HEK293 (cell line): ENCODE results near the gene DIDO1.
A peak's percentile ranks its signal among the peaks of the same experiment; 100 is the strongest.

Experiments
- CTCF ChIA-PET: fragments of 350-600 bp; formaldehyde crosslinking; extraction: SDS; loops from one replicate; lab custom pipeline; 2021; ENCODE audit warnings: antibody characterized with exemption; lab: Yijun Ruan, JAX
- POLR2A ChIA-PET: fragments of 300-600 bp; formaldehyde crosslinking; extraction: SDS; loops from one replicate; lab custom pipeline; 2020; ENCODE audit warnings: antibody characterized with exemption, inconsistent platforms; lab: Yijun Ruan, JAX
- H3K27ac ChIP-seq: fragments of 200-500 bp; sonication (Bioruptor generic); 2 replicates; pipeline ENCODE4 v1.5.1; 2014; ENCODE audit warnings: low read depth, low read length, control low read depth, inconsistent platforms; ENCODE audit errors: extremely low read depth
- H3K36me3 ChIP-seq, 2 experiments: fragments of 200-500 bp in 1 of 2; sonication (Bioruptor generic) in 1 of 2; 1 replicate in 1 of 2; 2 replicates in 1 of 2; pipeline ENCODE4 v1.5.1; 2014 to 2017; ENCODE audit warnings: inconsistent platforms in 2 of 2, low read length in 2 of 2; ENCODE audit not compliant: control insufficient read depth in 2 of 2, insufficient read depth in 1 of 2
- H3K4me1 ChIP-seq: fragments of 200-500 bp; sonication (Bioruptor generic); 2 replicates; pipeline ENCODE4 v1.5.1; 2014; ENCODE audit warnings: mild to moderate bottlenecking, low read length, inconsistent platforms; ENCODE audit not compliant: control insufficient read depth, insufficient read depth
- H3K4me3 ChIP-seq: 2 replicates; pipeline ENCODE4 v1.5.1; 2011; ENCODE audit warnings: low read depth, mild to moderate bottlenecking, control low read depth, low read length, moderate library complexity
- H3K9me3 ChIP-seq: fragments of 200-500 bp; sonication (Bioruptor generic); 2 replicates; pipeline ENCODE4 v1.5.1; 2014; ENCODE audit warnings: low read depth, low read length, inconsistent platforms; ENCODE audit not compliant: control insufficient read depth, insufficient read depth
- BCL11A ChIP-seq: fragments of 450-650 bp; formaldehyde crosslinking; IDR thresholded peaks from 2 replicates; pipeline ENCODE4 v1.5.1; 2016; ENCODE audit warnings: low read depth, missing biosample characterization, missing genetic modification characterization
- GLI4 ChIP-seq: fragments of 450-650 bp; formaldehyde crosslinking; IDR thresholded peaks from 2 replicates; pipeline ENCODE4 v1.5.1; 2016; ENCODE audit warnings: missing biosample characterization, missing genetic modification characterization
- SP7 ChIP-seq: fragments of 450-650 bp; formaldehyde crosslinking; IDR thresholded peaks from 2 replicates; pipeline ENCODE4 v1.5.1; 2016; ENCODE audit warnings: missing biosample characterization, missing genetic modification characterization
- ZBTB20 ChIP-seq: fragments of 450-650 bp; formaldehyde crosslinking; IDR thresholded peaks from 2 replicates; pipeline ENCODE4 v1.5.1; 2016; ENCODE audit warnings: missing biosample characterization, missing genetic modification characterization
- ZFP3 ChIP-seq: fragments of 450-650 bp; formaldehyde crosslinking; IDR thresholded peaks from 2 replicates; pipeline ENCODE4 v1.5.1; 2016; ENCODE audit warnings: low read depth, missing biosample characterization, missing genetic modification characterization
- ZNF146 ChIP-seq: fragments of 450-650 bp; formaldehyde crosslinking; IDR thresholded peaks from 2 replicates; pipeline ENCODE4 v1.5.1; 2016; ENCODE audit warnings: missing biosample characterization, missing genetic modification characterization
- ZNF148 ChIP-seq: fragments of 450-650 bp; formaldehyde crosslinking; IDR thresholded peaks from 2 replicates; pipeline ENCODE4 v1.5.0; 2017; ENCODE audit warnings: missing biosample characterization, missing genetic modification characterization, borderline replicate concordance
- ZNF19 ChIP-seq: fragments of 450-650 bp; formaldehyde crosslinking; IDR thresholded peaks from 2 replicates; pipeline ENCODE4; 2016; ENCODE audit warnings: missing biosample characterization, missing genetic modification characterization, low read depth
- ZNF221 ChIP-seq: fragments of 450-650 bp; formaldehyde crosslinking; IDR thresholded peaks from 2 replicates; pipeline ENCODE4 v1.5.1; 2017; ENCODE audit warnings: missing biosample characterization, missing genetic modification characterization, borderline replicate concordance
- ZNF324 ChIP-seq: fragments of 450-650 bp; formaldehyde crosslinking; IDR thresholded peaks from 2 replicates; pipeline ENCODE4 v1.5.1; 2016; ENCODE audit warnings: missing biosample characterization, missing genetic modification characterization
- ZNF416 ChIP-seq: fragments of 450-650 bp; formaldehyde crosslinking; IDR thresholded peaks from 2 replicates; pipeline ENCODE4 v1.5.1; 2016; ENCODE audit warnings: missing biosample characterization, missing genetic modification characterization
- ZNF426 ChIP-seq: fragments of 450-650 bp; formaldehyde crosslinking; IDR thresholded peaks from 2 replicates; pipeline ENCODE4 v1.5.1; 2017; ENCODE audit warnings: missing biosample characterization, missing genetic modification characterization, mild to moderate bottlenecking, inconsistent platforms, moderate library complexity
- ZNF518A ChIP-seq: fragments of 450-650 bp; formaldehyde crosslinking; conservative IDR thresholded peaks from 2 replicates; pipeline ENCODE4 v1.5.1; 2016; ENCODE audit warnings: low read depth, missing biosample characterization, missing genetic modification characterization
- ZNF549 ChIP-seq: fragments of 450-650 bp; IDR thresholded peaks from 2 replicates; pipeline ENCODE4 v1.5.1; 2018; ENCODE audit warnings: missing biosample characterization, missing genetic modification characterization, mild to moderate bottlenecking, inconsistent platforms, moderate library complexity
- ZNF600 ChIP-seq: fragments of 450-650 bp; formaldehyde crosslinking; IDR thresholded peaks from 2 replicates; pipeline ENCODE4 v1.5.1; 2016; ENCODE audit warnings: missing biosample characterization, missing genetic modification characterization
- ZNF610 ChIP-seq: fragments of 450-650 bp; formaldehyde crosslinking; IDR thresholded peaks from 2 replicates; pipeline ENCODE4 v1.5.1; 2016; ENCODE audit warnings: missing biosample characterization, missing genetic modification characterization, borderline replicate concordance
- ZNF645 ChIP-seq: fragments of 450-650 bp; formaldehyde crosslinking; IDR thresholded peaks from 2 replicates; pipeline ENCODE4; 2016; ENCODE audit warnings: missing biosample characterization, missing genetic modification characterization
- ZNF660 ChIP-seq: fragments of 450-650 bp; IDR thresholded peaks from 2 replicates; pipeline ENCODE4 v1.5.1; 2018; ENCODE audit warnings: missing biosample characterization, mild to moderate bottlenecking, missing genetic modification characterization
- ZSCAN4 ChIP-seq: fragments of 450-650 bp; formaldehyde crosslinking; IDR thresholded peaks from 2 replicates; pipeline ENCODE4 v1.5.1; 2017; ENCODE audit warnings: missing biosample characterization, missing genetic modification characterization
- ZSCAN5A ChIP-seq: fragments of 450-650 bp; formaldehyde crosslinking; IDR thresholded peaks from 2 replicates; pipeline ENCODE4 v1.5.1; 2016; ENCODE audit warnings: missing biosample characterization, missing genetic modification characterization

The DIDO1 gene

GRCh38 chr20:62843656-62844055, 82.6 kb downstream of the DIDO1 start:
- CTCF ChIA-PET, result no interaction called here
- no peak overlapping the region for H3K27ac ChIP-seq
- POLR2A ChIA-PET, result no interaction called here
- peak; percentile 56 for TF ChIP-seq ZNF600
- no peak for TF ChIP-seq ZNF426 (tag by site-specific recombination)
- TF ChIP-seq ZNF518A (tag by site-specific recombination), result no peak
- TF ChIP-seq ZNF645, result no peak
- TF ChIP-seq ZNF146 (tag by site-specific recombination), result peak; percentile 78
- no peak for TF ChIP-seq SP7 (tag by site-specific recombination)
- TF ChIP-seq, all 188 proteins: peak for 2
- H3K4me1 ChIP-seq, result no peaks in the 10 kb centered on the region
- peaks cover 0 to 37% of the 10 kb centered on the region in 2 experiments; a peak in 2 of 3 replicates for H3K36me3 ChIP-seq
- H3K4me3 ChIP-seq, result no peak overlapping the region
- H3K9me3 ChIP-seq, result no peaks in the 10 kb centered on the region

GRCh38 chr20:62841705-62842212, 84.5 kb downstream of the DIDO1 start:
- H3K4me1 ChIP-seq, result 0 out of 2 replicates have a peak, but pooled peaks cover 3% of the 10 kb centered on the region
- no peak overlapping the region for H3K27ac ChIP-seq
- ChIA-PET POLR2A (no interaction called here), CTCF (interaction anchor here (0.6 to 1.1 kb wide), 3 partner anchors 18 to 342 kb away, joined by 3 to 5 read pairs (median 3); no protein-coding TSS in a partner anchor)
- peaks cover 0 to 45% of the 10 kb centered on the region in 2 experiments; a peak in 2 of 3 replicates for H3K36me3 ChIP-seq
- no peaks in the 10 kb centered on the region for H3K9me3 ChIP-seq
- no peak overlapping the region for H3K4me3 ChIP-seq
- TF ChIP-seq ZBTB20 (tag by site-specific recombination) (no peak), ZSCAN5A (no peak), ZNF19 (tag by site-specific recombination) (no peak), GLI4 (tag by site-specific recombination) (no peak), ZNF148 (no peak), ZSCAN4 (no peak), ZNF610 (no peak), BCL11A (tag by site-specific recombination) (no peak), ZNF221 (tag by site-specific recombination) (no peak), ZNF416 (tag by site-specific recombination) (no peak), ZNF549 (tag by site-specific recombination) (no peak), ZNF660 (tag by site-specific recombination) (no peak), ZNF324 (no peak), ZFP3 (tag by site-specific recombination) (no peak)
